A549 (cell line): ENCODE data around the gene ARHGEF7. TPM values are rescaled to one million over a fixed set of nuclear protein-coding genes. Genes with fewer than 3 reads are reported as not detected.

Experiments
- ATAC-seq, 2 experiments: fragments of 200-7000 bp in 1 of 2; fragments of >200 bp in 1 of 2; cut with Nextera tagmentation in 1 of 2; cut with Tn5 transposase in 1 of 2; 3 replicates each; pipeline versions ENCODE4 v1.8.0 to v1.9.1; 2018 to 2020; ENCODE audit warnings: mild to moderate bottlenecking in 1 of 2, moderate library complexity in 1 of 2
- CTCF ChIA-PET: fragments of 300-600 bp; sonication (Branson Sonifier 250); formaldehyde crosslinking; extraction: SDS; loops from one replicate; lab custom pipeline; 2021; ENCODE audit warnings: antibody characterized with exemption, inconsistent platforms; lab: Yijun Ruan, JAX
- POLR2A ChIA-PET: fragments of 350-600 bp; formaldehyde crosslinking; extraction: SDS; loops from one replicate; lab custom pipeline; 2021; ENCODE audit warnings: antibody characterized with exemption, inconsistent platforms; lab: Yijun Ruan, JAX
- DNase-seq, 2 experiments: peaks; one replicate each; pipeline versions ENCODE4 v3.0.0 to v3.0.0-alpha.2; 2011 to 2016; ENCODE audit warnings: low read depth in 1 of 2, low spot score in 1 of 2
- FAIRE-seq: peaks from 2 replicates; lab custom pipeline; 2011; peaks lifted over from hg19 to GRCh38; lab: Jason Lieb, UNC
- H3K27ac ChIP-seq, 2 experiments: fragments of >200 bp; sonication (Bioruptor Twin); formaldehyde crosslinking; 3 replicates each; pipeline ENCODE4 v1.5.1; 2016 to 2017
- H3K4me1 ChIP-seq: fragments of >200 bp; sonication (Bioruptor Twin); formaldehyde crosslinking; 3 replicates; pipeline ENCODE4 v1.6.1; 2016
- H3K4me2 ChIP-seq: fragments of >200 bp; sonication (Bioruptor Twin); formaldehyde crosslinking; 3 replicates; pipeline ENCODE4 v1.6.1; 2016
- H3K4me3 ChIP-seq: fragments of >200 bp; sonication (Bioruptor Twin); formaldehyde crosslinking; 3 replicates; pipeline ENCODE4 v1.5.1; 2016
- H3K9me3 ChIP-seq: fragments of >200 bp; sonication (Bioruptor Twin); formaldehyde crosslinking; 3 replicates; pipeline ENCODE4 v1.6.1; 2016
- ATOH8 ChIP-seq: fragments of 250-450 bp; sonication (Bioruptor Pico); IDR thresholded peaks from 2 replicates; pipeline ENCODE4 v1.5.0; 2020; ENCODE audit warnings: low read depth, mild to moderate bottlenecking, moderate library complexity
- BCL3 ChIP-seq: fragments of >200 bp; sonication (Bioruptor Twin); formaldehyde crosslinking; IDR thresholded peaks from 3 replicates; pipeline ENCODE4 v1.6.1; 2016
- BHLHE40 ChIP-seq: IDR thresholded peaks from 2 replicates; pipeline ENCODE4 v1.6.1; 2012; ENCODE audit warnings: low read depth, low read length, inconsistent platforms
- CBX2 ChIP-seq: fragments of 200-600 bp; sonication (generic); IDR thresholded peaks from 2 replicates; pipeline ENCODE4 v1.6.1; 2016; ENCODE audit warnings: low read depth, mild to moderate bottlenecking, borderline replicate concordance
- CBX8 ChIP-seq: fragments of 200-600 bp; sonication (generic); IDR thresholded peaks from 2 replicates; pipeline ENCODE4 v1.6.1; 2016
- CHD2 ChIP-seq: fragments of 150-350 bp; IDR thresholded peaks from 2 replicates; pipeline ENCODE4 v1.6.1; 2014; ENCODE audit warnings: low read length; ENCODE audit not compliant: partially characterized antibody
- CHD4 ChIP-seq: fragments of 200-600 bp; sonication (generic); IDR thresholded peaks from 2 replicates; pipeline ENCODE4 v1.6.1; 2016; ENCODE audit warnings: antibody characterized with exemption, mild to moderate bottlenecking, borderline replicate concordance
- EHMT2 ChIP-seq: fragments of 200-600 bp; sonication (generic); IDR thresholded peaks from 2 replicates; pipeline ENCODE4 v1.6.1; 2016; ENCODE audit warnings: antibody characterized with exemption, low read depth, mild to moderate bottlenecking, moderate library complexity
- EP300 ChIP-seq, 2 experiments: fragments of >200 bp; sonication (Bioruptor Twin); formaldehyde crosslinking; IDR thresholded peaks; 2 replicates in 1 of 2; 3 replicates in 1 of 2; pipeline ENCODE4 v1.6.1; 2016 to 2017
- ESRRA ChIP-seq: fragments of 150-350 bp; IDR thresholded peaks from 2 replicates; pipeline ENCODE4 v1.6.1; 2014; ENCODE audit warnings: mild to moderate bottlenecking, low read length, borderline replicate concordance
- HES2 ChIP-seq: fragments of >200 bp; sonication (Bioruptor Twin); formaldehyde crosslinking; IDR thresholded peaks from 2 replicates; pipeline ENCODE4 v1.6.1; 2016
- JUNB ChIP-seq: fragments of >200 bp; sonication (Bioruptor Twin); formaldehyde crosslinking; IDR thresholded peaks from 2 replicates; pipeline ENCODE4 v1.6.1; 2016
- MYC ChIP-seq: IDR thresholded peaks from 2 replicates; pipeline ENCODE4 v1.6.1; 2012; ENCODE audit warnings: mild to moderate bottlenecking, inconsistent platforms, low read length, improper control_type of control experiment, borderline replicate concordance
- PBX3 ChIP-seq: IDR thresholded peaks from 2 replicates; pipeline ENCODE4 v1.6.1; 2012
- POLR2A ChIP-seq: IDR thresholded peaks from 2 replicates; pipeline ENCODE4 v1.6.1; 2012; ENCODE audit warnings: mild to moderate bottlenecking, low read length
- POLR2AphosphoS2 ChIP-seq: conservative IDR thresholded peaks from 2 replicates; pipeline ENCODE4 v1.6.1; 2012; ENCODE audit warnings: low read length, improper control_type of control experiment, inconsistent platforms
- RAD21 ChIP-seq, 2 experiments: fragments of >200 bp in 1 of 2; sonication (Bioruptor Twin) in 1 of 2; formaldehyde crosslinking in 1 of 2; IDR thresholded peaks in 1 of 2; conservative IDR thresholded peaks in 1 of 2; 2 replicates in 1 of 2; 3 replicates in 1 of 2; pipeline ENCODE4 v1.6.1; 2012 to 2018; ENCODE audit warnings: inconsistent platforms in 1 of 2
- RCOR1 ChIP-seq: fragments of 150-350 bp; IDR thresholded peaks from 2 replicates; pipeline ENCODE4 v1.6.1; 2014; ENCODE audit warnings: antibody characterized with exemption, low read length, low read depth
- SMC3 ChIP-seq: fragments of >200 bp; sonication (Bioruptor Twin); formaldehyde crosslinking; IDR thresholded peaks from 3 replicates; pipeline ENCODE4 v1.6.1; 2018; ENCODE audit warnings: inconsistent platforms
- SREBF2 ChIP-seq: fragments of 450-650 bp; IDR thresholded peaks from 2 replicates; pipeline ENCODE4 v1.6.1; 2014; ENCODE audit warnings: mild to moderate bottlenecking, moderate library complexity
- TP53 ChIP-seq: fragments of 250-450 bp; sonication (Bioruptor Pico); IDR thresholded peaks from 2 replicates; pipeline ENCODE4 v1.5.0; 2021; ENCODE audit warnings: mild to moderate bottlenecking, moderate library complexity
- ZC3H11A ChIP-seq: fragments of 450-650 bp; IDR thresholded peaks from 2 replicates; pipeline ENCODE4 v1.6.1; 2014; ENCODE audit warnings: antibody characterized with exemption, mild to moderate bottlenecking
- ZFP36 ChIP-seq: fragments of 450-650 bp; IDR thresholded peaks from 2 replicates; pipeline ENCODE4 v1.6.1; 2014; ENCODE audit warnings: borderline replicate concordance; ENCODE audit not compliant: partially characterized antibody
- WGBS: methylation state at CpG from one replicate; pipeline ENCODE4 v1.1.6; 2017; ENCODE audit errors: missing lambda C conversion rate; 5-methylcytosine and 5-hydroxymethylcytosine counted together
- polyA plus RNA-seq, 4 experiments: library from polyadenylated mRNA; depleted of rRNA in 3 of 4; stranded (reverse); fragments of >200 nt; fragmentation: RNase III in 1 of 4; extraction: RNeasy Plus Mini Kit Qiagen cat#74134 plus additional on column Dnase treatment in 1 of 4; gene quantifications; 2 replicates in 3 of 4; 3 replicates in 1 of 4; pipeline ENCODE4 v1.2.3, GENCODE V29; 2011 to 2017
- TF ChIP-seq, protein P1 (sequence below): fragments of 150-350 bp; IDR thresholded peaks from 2 replicates; pipeline ENCODE4 v1.6.1; 2014; ENCODE audit warnings: low read depth, mild to moderate bottlenecking, low read length
- TF ChIP-seq, protein P2 (sequence below): fragments of 450-650 bp; IDR thresholded peaks from 2 replicates; pipeline ENCODE4 v1.6.1; 2014; ENCODE audit warnings: antibody characterized with exemption
- TF ChIP-seq, protein P3 (sequence below): fragments of 250-450 bp; sonication (Bioruptor Pico); IDR thresholded peaks from 2 replicates; pipeline ENCODE4 v1.5.0; 2021; ENCODE audit warnings: mild to moderate bottlenecking, moderate library complexity, borderline replicate concordance

The ARHGEF7 gene
- polyA plus RNA-seq, 2 of the 4 experiments (the other 2 are of a cell fraction): 21.1 to 23.1 TPM

GRCh38 chr13:111304603-111305289 lies 189.6 kb downstream of the ARHGEF7 start:
- H3K27ac ChIP-seq: no peak overlapping the region
- DNase-seq (no peak), ATAC-seq (no peak), FAIRE-seq (no peak)
- ChIA-PET POLR2A (no interaction called here), CTCF (no interaction called here)
- WGBS: 96% methylated on average over 20 of the region's 20 CpGs
- TF ChIP-seq ATOH8 (CRISPR knock-in tag): no peak
- TF ChIP-seq SREBF2: no peak
- TF ChIP-seq, protein P1, sequence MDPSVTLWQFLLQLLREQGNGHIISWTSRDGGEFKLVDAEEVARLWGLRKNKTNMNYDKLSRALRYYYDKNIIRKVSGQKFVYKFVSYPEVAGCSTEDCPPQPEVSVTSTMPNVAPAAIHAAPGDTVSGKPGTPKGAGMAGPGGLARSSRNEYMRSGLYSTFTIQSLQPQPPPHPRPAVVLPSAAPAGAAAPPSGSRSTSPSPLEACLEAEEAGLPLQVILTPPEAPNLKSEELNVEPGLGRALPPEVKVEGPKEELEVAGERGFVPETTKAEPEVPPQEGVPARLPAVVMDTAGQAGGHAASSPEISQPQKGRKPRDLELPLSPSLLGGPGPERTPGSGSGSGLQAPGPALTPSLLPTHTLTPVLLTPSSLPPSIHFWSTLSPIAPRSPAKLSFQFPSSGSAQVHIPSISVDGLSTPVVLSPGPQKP: no peak
- TF ChIP-seq CHD4: no peak
- TF ChIP-seq BCL3: no peak
- no peak for TF ChIP-seq BHLHE40
- no peak for TF ChIP-seq POLR2A
- no peak for TF ChIP-seq JUNB
- TF ChIP-seq, protein P2, sequence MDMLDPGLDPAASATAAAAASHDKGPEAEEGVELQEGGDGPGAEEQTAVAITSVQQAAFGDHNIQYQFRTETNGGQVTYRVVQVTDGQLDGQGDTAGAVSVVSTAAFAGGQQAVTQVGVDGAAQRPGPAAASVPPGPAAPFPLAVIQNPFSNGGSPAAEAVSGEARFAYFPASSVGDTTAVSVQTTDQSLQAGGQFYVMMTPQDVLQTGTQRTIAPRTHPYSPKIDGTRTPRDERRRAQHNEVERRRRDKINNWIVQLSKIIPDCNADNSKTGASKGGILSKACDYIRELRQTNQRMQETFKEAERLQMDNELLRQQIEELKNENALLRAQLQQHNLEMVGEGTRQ: no peak
- no peak for TF ChIP-seq EHMT2
- TF ChIP-seq SMC3: no peak
- TF ChIP-seq ESRRA: no peak
- TF ChIP-seq TP53 (CRISPR knock-in tag): no peak
- no peaks in the 10 kb centered on the region for H3K9me3 ChIP-seq
- no peak overlapping the region for H3K4me3 ChIP-seq
- H3K4me1 ChIP-seq: no peaks in the 10 kb centered on the region
- no peak overlapping the region for H3K4me2 ChIP-seq

GRCh38 chr13:111312944-111313590 lies 198.0 kb downstream of the ARHGEF7 start:
- ChIA-PET CTCF (no interaction called here), POLR2A (no interaction called here)
- DNase-seq: no peak
- no peaks in the 10 kb centered on the region for H3K4me1 ChIP-seq
- TF ChIP-seq RAD21 (conservative IDR thresholded peaks at IDR 0.05 in 1 of 2, IDR thresholded peaks at IDR 0.05 in 1 of 2) (no peak), TP53 (CRISPR knock-in tag) (no peak), CHD4 (no peak), CBX8 (no peak), CBX2 (no peak), PBX3 (no peak), RCOR1 (no peak), MYC (no peak), ATOH8 (CRISPR knock-in tag) (no peak), POLR2AphosphoS2 (no peak), CHD2 (no peak), ZC3H11A (no peak), ZFP36 (no peak), EP300 (IDR thresholded peaks at IDR 0.05) (no peak), HES2 (no peak)
- TF ChIP-seq, protein P1: no peak
- TF ChIP-seq, protein P3, sequence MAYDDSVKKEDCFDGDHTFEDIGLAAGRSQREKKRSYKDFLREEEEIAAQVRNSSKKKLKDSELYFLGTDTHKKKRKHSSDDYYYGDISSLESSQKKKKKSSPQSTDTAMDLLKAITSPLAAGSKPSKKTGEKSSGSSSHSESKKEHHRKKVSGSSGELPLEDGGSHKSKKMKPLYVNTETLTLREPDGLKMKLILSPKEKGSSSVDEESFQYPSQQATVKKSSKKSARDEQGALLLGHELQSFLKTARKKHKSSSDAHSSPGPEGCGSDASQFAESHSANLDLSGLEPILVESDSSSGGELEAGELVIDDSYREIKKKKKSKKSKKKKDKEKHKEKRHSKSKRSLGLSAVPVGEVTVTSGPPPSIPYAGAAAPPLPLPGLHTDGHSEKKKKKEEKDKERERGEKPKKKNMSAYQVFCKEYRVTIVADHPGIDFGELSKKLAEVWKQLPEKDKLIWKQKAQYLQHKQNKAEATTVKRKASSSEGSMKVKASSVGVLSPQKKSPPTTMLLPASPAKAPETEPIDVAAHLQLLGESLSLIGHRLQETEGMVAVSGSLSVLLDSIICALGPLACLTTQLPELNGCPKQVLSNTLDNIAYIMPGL: no peak
- H3K4me2 ChIP-seq: no peak overlapping the region
- WGBS: 91% methylated on average over 4 of the region's 17 CpGs
- no peak overlapping the region for H3K4me3 ChIP-seq
- FAIRE-seq: no peak
- no peak for ATAC-seq
- H3K9me3 ChIP-seq: no peaks in the 10 kb centered on the region
- H3K27ac ChIP-seq: no peak overlapping the region
